T-helper 17 cell (primary cell): ENCODE measurements around the gene HPS3. TPM values are rescaled to one million over a fixed set of nuclear protein-coding genes. Genes with fewer than 3 reads are reported as not detected.

Experiments
- ATAC-seq: fragments of 150-1000 bp; cut with Tn5 transposase; 2 replicates; pipeline ENCODE4 v1.10.0; 2021; ENCODE audit warnings: mild to moderate bottlenecking, moderate library complexity
- DNase-seq, 3 donors: peaks; one replicate each; pipeline versions ENCODE4 v3.0.0 to v3.0.0-alpha.2; 2020 to 2021
- H3K9me3 ChIP-seq: one replicate; pipeline ENCODE4 v1.7.0; 2013; ENCODE audit warnings: low read length, mild to moderate bottlenecking; ENCODE audit not compliant: control insufficient read depth, poor library complexity, severe bottlenecking
- H3K27ac Mint-ChIP-seq: one replicate; pipeline ENCODE4 v1.8.0; 2022; ENCODE audit warnings: mild to moderate bottlenecking, moderate library complexity, mixed read lengths
- H3K27me3 Mint-ChIP-seq: one replicate; pipeline ENCODE4 v1.8.0; 2022; ENCODE audit warnings: mixed read lengths
- H3K36me3 Mint-ChIP-seq: one replicate; pipeline ENCODE4 v1.8.0; 2022; ENCODE audit warnings: low read depth, mixed read lengths
- H3K4me1 Mint-ChIP-seq: one replicate; pipeline ENCODE4 v1.8.0; 2022; ENCODE audit warnings: mild to moderate bottlenecking, mixed read lengths
- H3K4me3 Mint-ChIP-seq: one replicate; pipeline ENCODE4 v1.8.0; 2022; ENCODE audit warnings: mild to moderate bottlenecking, moderate library complexity, mixed read lengths
- total RNA-seq, 4 donors: library from RNA in 2 of 4; stranded (reverse) in 2 of 4; gene quantifications; one replicate each; pipeline ENCODE4 v1.2.3 and lab custom pipeline; 2022 to 2026

Gene HPS3
- total RNA-seq, 2 donors from 2014 or later: 12.7 to 12.9 TPM

DNA sequence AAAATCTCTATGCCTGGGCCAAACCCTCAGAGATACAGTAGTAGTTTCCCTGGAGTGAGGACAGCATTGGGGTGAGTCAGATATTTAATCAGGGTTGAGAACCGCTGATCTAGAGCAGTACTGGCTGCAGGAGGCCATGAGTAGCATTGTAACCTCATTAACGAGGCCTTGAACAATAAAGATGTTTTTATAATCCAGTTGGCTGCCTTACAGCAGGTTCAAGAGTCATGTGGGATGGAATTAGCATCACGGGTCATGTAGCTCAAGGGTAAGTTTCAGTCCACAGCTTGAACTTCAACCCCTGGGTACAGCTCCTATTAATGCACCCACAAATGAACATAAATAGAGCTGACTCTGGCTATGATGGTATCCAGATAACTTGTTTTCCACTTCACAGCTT lies 5.1 kb downstream of the HPS3 start:
- peaks cover 42% of the 10 kb centered on the region for H3K4me1 Mint-ChIP-seq
- no peak overlapping the region for H3K27ac Mint-ChIP-seq
- DNase-seq (no peak), ATAC-seq (no peak)
- H3K9me3 ChIP-seq: no peaks in the 10 kb centered on the region
- peaks cover 3% of the 10 kb centered on the region for H3K36me3 Mint-ChIP-seq
- no peaks in the 10 kb centered on the region for H3K27me3 Mint-ChIP-seq
- H3K4me3 Mint-ChIP-seq: no peak overlapping the region

DNA sequence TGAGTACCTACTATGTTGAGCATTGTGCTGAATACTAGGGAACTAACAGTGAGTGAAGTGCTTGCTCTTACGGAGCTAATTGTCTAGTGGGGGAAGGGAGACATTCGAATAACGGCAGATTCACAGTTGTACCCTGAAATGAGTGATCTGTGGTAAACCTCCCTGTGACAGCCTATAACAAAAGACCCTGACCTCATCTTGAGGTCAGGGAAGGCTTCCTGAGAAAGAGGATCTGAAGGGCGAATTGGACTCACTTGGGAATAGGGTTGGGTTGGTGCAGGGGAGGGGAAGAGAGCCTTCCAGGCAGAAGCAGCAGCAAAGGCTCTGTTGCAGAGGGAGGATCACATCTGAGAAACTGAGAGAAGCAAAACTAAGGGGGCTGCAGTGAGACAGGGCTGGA lies 13.2 kb downstream of the HPS3 start:
- Mint-ChIP-seq H3K36me3 (peaks cover 4% of the 10 kb centered on the region), H3K4me1 (peaks cover 31% of the 10 kb centered on the region), H3K27ac (no peak overlapping the region), H3K27me3 (no peaks in the 10 kb centered on the region), H3K4me3 (no peak overlapping the region)
- no peaks in the 10 kb centered on the region for H3K9me3 ChIP-seq
- ATAC-seq (no peak), DNase-seq (no peak)

- ATAC-seq (peak; percentile 16), DNase-seq (no peak)
- Mint-ChIP-seq H3K27ac (no peak overlapping the region), H3K4me3 (no peak overlapping the region), H3K36me3 (peaks cover 4% of the 10 kb centered on the region), H3K27me3 (no peaks in the 10 kb centered on the region), H3K4me1 (peaks cover 18% of the 10 kb centered on the region)
- H3K9me3 ChIP-seq: no peaks in the 10 kb centered on the region
Measured at GRCh38 chr3:149145356-149145755, 15.9 kb downstream of the HPS3 start.

GRCh38 chr3:149145974-149146373 lies 16.5 kb downstream of the HPS3 start:
- H3K4me3 Mint-ChIP-seq: no peak overlapping the region
- ATAC-seq (peak; percentile 85), DNase-seq (no peak)
- no peaks in the 10 kb centered on the region for H3K9me3 ChIP-seq
- no peak overlapping the region for H3K27ac Mint-ChIP-seq
- H3K36me3 Mint-ChIP-seq: peaks cover 6% of the 10 kb centered on the region
- no peaks in the 10 kb centered on the region for H3K27me3 Mint-ChIP-seq
- peaks cover 18% of the 10 kb centered on the region for H3K4me1 Mint-ChIP-seq

- DNase-seq (no peak), ATAC-seq (no peak)
- Mint-ChIP-seq H3K36me3 (peaks cover 10% of the 10 kb centered on the region), H3K4me3 (no peak overlapping the region), H3K27me3 (no peaks in the 10 kb centered on the region), H3K4me1 (peaks cover 10% of the 10 kb centered on the region), H3K27ac (no peak overlapping the region)
- no peaks in the 10 kb centered on the region for H3K9me3 ChIP-seq
Measured at GRCh38 chr3:149150436-149150835, 21.0 kb downstream of the HPS3 start.

DNA sequence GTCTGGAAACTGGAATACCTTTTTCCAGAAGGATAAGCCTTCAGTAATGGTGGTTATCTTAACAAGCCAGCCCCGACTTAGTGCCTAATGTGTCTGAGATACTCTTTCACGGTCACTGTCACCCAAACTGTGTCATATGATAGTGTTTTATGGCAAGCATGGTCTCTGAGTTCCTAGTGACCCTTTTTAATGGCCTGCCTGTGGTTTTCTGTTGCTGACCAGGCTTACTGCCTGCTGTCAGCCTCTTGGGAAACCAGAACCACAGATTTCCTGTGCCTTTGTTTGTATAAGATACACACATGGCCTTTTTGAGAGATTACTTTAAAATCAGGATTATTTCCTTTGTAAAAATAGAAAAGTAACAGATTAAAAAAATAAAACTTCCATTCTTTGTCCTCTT lies 22.4 kb downstream of the HPS3 start:
- Mint-ChIP-seq H3K4me1 (peaks cover 10% of the 10 kb centered on the region), H3K36me3 (peaks cover 10% of the 10 kb centered on the region), H3K27ac (no peak overlapping the region), H3K4me3 (no peak overlapping the region), H3K27me3 (no peaks in the 10 kb centered on the region)
- ATAC-seq: no peak
- DNase-seq: no peak
- no peaks in the 10 kb centered on the region for H3K9me3 ChIP-seq

GRCh38 chr3:149152420-149152819 lies 23.0 kb downstream of the HPS3 start:
- Mint-ChIP-seq H3K4me3 (no peak overlapping the region), H3K27ac (peak overlapping the region; percentile 66), H3K27me3 (no peaks in the 10 kb centered on the region), H3K36me3 (peaks cover 12% of the 10 kb centered on the region), H3K4me1 (peaks cover 10% of the 10 kb centered on the region)
- H3K9me3 ChIP-seq: no peaks in the 10 kb centered on the region
- ATAC-seq (no peak), DNase-seq (no peak)

GRCh38 chr3:149153402-149153801 lies 24.0 kb downstream of the HPS3 start:
- Mint-ChIP-seq H3K4me1 (peaks cover 10% of the 10 kb centered on the region), H3K27ac (peak overlapping the region; percentile 66), H3K4me3 (no peak overlapping the region), H3K36me3 (peaks cover 12% of the 10 kb centered on the region), H3K27me3 (no peaks in the 10 kb centered on the region)
- no peak for DNase-seq
- ATAC-seq: no peak
- H3K9me3 ChIP-seq: no peaks in the 10 kb centered on the region

GRCh38 chr3:149160754-149161300 lies 31.4 kb downstream of the HPS3 start:
- no peaks in the 10 kb centered on the region for H3K9me3 ChIP-seq
- no peak overlapping the region for H3K4me3 Mint-ChIP-seq
- DNase-seq (no peak), ATAC-seq (no peak)
- H3K27ac Mint-ChIP-seq: no peak overlapping the region
- H3K4me1 Mint-ChIP-seq: peaks cover 5% of the 10 kb centered on the region
- peaks cover 8% of the 10 kb centered on the region for H3K36me3 Mint-ChIP-seq
- H3K27me3 Mint-ChIP-seq: no peaks in the 10 kb centered on the region

GRCh38 chr3:149162007-149162406 lies 32.6 kb downstream of the HPS3 start:
- ATAC-seq: no peak
- peaks cover 3% of the 10 kb centered on the region for H3K4me1 Mint-ChIP-seq
- no peak for DNase-seq
- H3K27me3 Mint-ChIP-seq: no peaks in the 10 kb centered on the region
- H3K36me3 Mint-ChIP-seq: peaks cover 10% of the 10 kb centered on the region
- H3K27ac Mint-ChIP-seq: no peak overlapping the region
- H3K4me3 Mint-ChIP-seq: no peak overlapping the region
- H3K9me3 ChIP-seq: no peaks in the 10 kb centered on the region

DNA sequence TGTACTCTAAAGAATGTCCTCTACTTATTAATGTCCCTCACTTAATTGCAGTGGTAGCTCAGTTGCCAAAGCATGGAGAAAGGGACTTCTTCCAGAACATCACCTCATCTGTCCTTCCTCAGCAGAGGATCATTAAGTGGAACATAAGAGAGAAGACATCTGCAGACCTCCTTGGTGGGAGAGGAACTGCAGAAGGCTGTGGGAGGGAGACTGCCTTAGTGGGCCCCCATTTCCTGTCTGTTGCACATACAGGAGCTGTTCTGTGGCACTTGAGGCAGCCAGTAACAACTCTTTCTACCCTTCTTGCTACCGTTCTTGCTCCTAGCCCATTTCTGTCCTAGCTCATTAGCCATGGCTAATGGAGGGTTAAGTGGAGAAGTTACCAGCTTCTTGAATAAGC lies 33.6 kb downstream of the HPS3 start:
- ATAC-seq (no peak), DNase-seq (no peak)
- peaks cover 3% of the 10 kb centered on the region for H3K4me1 Mint-ChIP-seq
- H3K9me3 ChIP-seq: no peaks in the 10 kb centered on the region
- H3K36me3 Mint-ChIP-seq: peaks cover 9% of the 10 kb centered on the region
- no peak overlapping the region for H3K4me3 Mint-ChIP-seq
- no peak overlapping the region for H3K27ac Mint-ChIP-seq
- no peaks in the 10 kb centered on the region for H3K27me3 Mint-ChIP-seq

GRCh38 chr3:149167898-149168297 lies 38.5 kb downstream of the HPS3 start:
- DNase-seq (no peak), ATAC-seq (no peak)
- no peaks in the 10 kb centered on the region for H3K9me3 ChIP-seq
- no peak overlapping the region for H3K27ac Mint-ChIP-seq
- H3K4me1 Mint-ChIP-seq: peaks cover 3% of the 10 kb centered on the region
- peaks cover 11% of the 10 kb centered on the region for H3K36me3 Mint-ChIP-seq
- no peaks in the 10 kb centered on the region for H3K27me3 Mint-ChIP-seq
- H3K4me3 Mint-ChIP-seq: no peak overlapping the region

DNA sequence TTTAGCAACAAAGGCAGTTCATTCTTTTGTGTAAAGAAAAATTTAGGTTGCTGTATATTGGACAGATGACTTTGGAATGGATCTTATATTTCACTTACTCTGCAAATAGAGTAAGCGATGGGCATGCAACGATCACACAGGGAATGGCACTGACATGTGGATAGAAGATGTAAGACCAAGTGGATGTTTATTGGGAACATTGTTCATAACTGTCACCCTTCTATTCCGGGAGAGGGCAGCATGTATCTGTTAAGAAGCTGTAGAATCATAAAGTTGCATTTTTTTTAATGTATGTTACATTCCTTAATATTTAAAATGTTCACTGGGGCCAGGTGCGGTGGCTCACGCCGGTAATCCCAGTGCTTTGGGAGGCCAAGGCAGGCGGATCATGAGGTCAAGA lies 41.2 kb downstream of the HPS3 start:
- no peak for ATAC-seq
- H3K4me1 Mint-ChIP-seq: peaks cover 10% of the 10 kb centered on the region

DNA sequence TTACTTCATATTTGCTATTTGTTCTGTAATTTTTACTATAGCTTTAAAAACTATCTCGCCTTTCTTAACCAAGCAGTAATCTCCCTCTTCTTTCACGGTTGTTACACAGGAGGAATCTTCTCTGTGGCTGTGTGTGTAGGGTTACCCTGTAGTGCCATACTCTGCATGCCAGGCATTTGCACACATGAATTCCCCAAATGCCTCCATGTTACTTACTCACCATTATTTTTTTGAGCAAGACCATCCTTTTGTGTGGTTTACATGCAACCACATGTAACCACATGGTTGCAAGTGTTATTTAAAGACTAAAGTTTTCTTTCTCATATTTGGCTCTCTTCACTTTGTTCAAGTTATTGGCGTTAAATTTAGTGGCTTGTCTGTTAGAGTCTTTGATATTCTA lies 45.5 kb downstream of the HPS3 start:
- ATAC-seq (no peak), DNase-seq (no peak)
- Mint-ChIP-seq H3K27me3 (no peaks in the 10 kb centered on the region), H3K27ac (no peak overlapping the region), H3K36me3 (peaks cover 8% of the 10 kb centered on the region), H3K4me1 (peaks cover 7% of the 10 kb centered on the region), H3K4me3 (no peak overlapping the region)
- H3K9me3 ChIP-seq: no peaks in the 10 kb centered on the region

More for the DNA sequence above, 41.2 kb downstream of the HPS3 start:
- Mint-ChIP-seq H3K27ac (peak overlapping the region; percentile 39), H3K4me3 (no peak overlapping the region), H3K27me3 (no peaks in the 10 kb centered on the region), H3K36me3 (peaks cover 13% of the 10 kb centered on the region)
- no peaks in the 10 kb centered on the region for H3K9me3 ChIP-seq
- DNase-seq: no peak
